GM12878 (cell line): ENCODE measurements around the gene CLEC16A. TPM values are rescaled to one million over a fixed set of nuclear protein-coding genes. Genes with fewer than 3 reads are reported as not detected.

ENCODE experiments used
- ATAC-seq: fragments of 200-7000 bp; cut with Tn5 transposase; 3 replicates; pipeline ENCODE4 v1.9.1; 2020; ENCODE audit warnings: mild to moderate bottlenecking, moderate library complexity
- BruUV-seq: library from RNA; stranded (reverse); fragments of 400-500 nt; replicated peaks from 2 replicates; lab custom pipeline; 2021; lab: Mats Ljungman, UMichigan
- CTCF ChIA-PET: fragments of 300-600 bp; sonication (Branson Sonifier 250); formaldehyde crosslinking; extraction: SDS; loops from one replicate; lab custom pipeline; 2021; ENCODE audit warnings: inconsistent platforms; lab: Yijun Ruan, JAX
- POLR2A ChIA-PET: fragments of 350-600 bp; formaldehyde crosslinking; extraction: SDS; loops from one replicate; lab custom pipeline; 2021; ENCODE audit warnings: inconsistent platforms; lab: Charles Lee
- RAD21 ChIA-PET: fragments of 300-600 bp; sonication (Branson Sonifier 250); formaldehyde crosslinking; loops from one replicate; lab custom pipeline; 2023; ENCODE audit warnings: antibody characterized with exemption; ENCODE audit not compliant: unreplicated experiment; lab: Charles Lee
- SMC1A ChIA-PET: fragments of 300-600 bp; sonication (Branson Sonifier 250); formaldehyde crosslinking; loops from one replicate; lab custom pipeline; 2023; ENCODE audit not compliant: unreplicated experiment, uncharacterized antibody; lab: Charles Lee
- DNase-seq: peaks from one replicate; pipeline ENCODE4 v3.0.0-alpha.2; 2011; ENCODE audit warnings: low read depth, low spot score
- FAIRE-seq: peaks from 3 replicates; lab custom pipeline; 2011; peaks lifted over from hg19 to GRCh38; lab: Jason Lieb, UNC
- H2AFZ ChIP-seq: 2 replicates; pipeline ENCODE4 v1.6.0; 2011; ENCODE audit warnings: low read depth, low read length, control low read depth; ENCODE audit not compliant: control insufficient read depth
- H3K27ac ChIP-seq: 2 replicates; pipeline ENCODE4 v1.5.1; 2011; ENCODE audit warnings: control low read depth; ENCODE audit not compliant: control insufficient read depth, insufficient read depth
- H3K27me3 ChIP-seq, 2 experiments: replicated peaks in 1 of 2; 2 replicates each; pipeline versions ENCODE4 v1.6.0 to v1.6.1; 2011; ENCODE audit warnings: low read length in 1 of 2; ENCODE audit not compliant: control insufficient read depth in 2 of 2, insufficient read depth in 2 of 2
- H3K36me3 ChIP-seq, 2 experiments: 2 replicates each; pipeline ENCODE4 v1.5.1; 2011; ENCODE audit warnings: low read length in 1 of 2; ENCODE audit not compliant: control insufficient read depth in 2 of 2, insufficient read depth in 2 of 2
- H3K4me1 ChIP-seq: 2 replicates; pipeline ENCODE4 v1.6.1; 2011; ENCODE audit warnings: mild to moderate bottlenecking, low read length, moderate library complexity, mixed read lengths; ENCODE audit not compliant: control insufficient read depth, insufficient read depth
- H3K4me2 ChIP-seq: 2 replicates; pipeline ENCODE4 v1.6.0; 2011; ENCODE audit warnings: control low read depth; ENCODE audit not compliant: control insufficient read depth, insufficient read depth
- H3K4me3 ChIP-seq: fragments of 200-600 bp; sonication (generic); 2 replicates; pipeline ENCODE4 v1.5.1; 2016
- H3K79me2 ChIP-seq: 2 replicates; pipeline ENCODE4 v1.6.0; 2011; ENCODE audit warnings: low read length; ENCODE audit not compliant: control insufficient read depth, insufficient read depth
- H3K9ac ChIP-seq: 2 replicates; pipeline ENCODE4 v1.8.0; 2011; ENCODE audit warnings: low read length, control low read depth, mixed read lengths; ENCODE audit not compliant: control insufficient read depth, insufficient read depth
- H3K9me3 ChIP-seq: replicated peaks from 3 replicates; pipeline ENCODE4 v1.5.1; 2011; ENCODE audit warnings: mild to moderate bottlenecking, low read length; ENCODE audit not compliant: control insufficient read depth, insufficient read depth
- H4K20me1 ChIP-seq: 2 replicates; pipeline ENCODE4 v1.6.0; 2011; ENCODE audit not compliant: control insufficient read depth, insufficient read depth
- E4F1 ChIP-seq: fragments of 450-650 bp; IDR thresholded peaks from 2 replicates; pipeline ENCODE4 v1.6.1; 2018; ENCODE audit warnings: borderline replicate concordance, mild to moderate bottlenecking; ENCODE audit not compliant: partially characterized antibody
- IRF3 ChIP-seq: fragments of 450-650 bp; IDR thresholded peaks from 2 replicates; pipeline ENCODE4 v1.6.1; 2014; ENCODE audit warnings: mild to moderate bottlenecking
- RAD21 ChIP-seq: IDR thresholded peaks from 2 replicates; pipeline ENCODE4 v1.6.1; 2011; ENCODE audit warnings: mild to moderate bottlenecking, low read depth, low read length, moderate library complexity; ENCODE audit not compliant: insufficient read depth
- TCF7 ChIP-seq: IDR thresholded peaks from 2 replicates; pipeline ENCODE4 v1.6.1; 2014; ENCODE audit warnings: antibody characterized with exemption, borderline replicate concordance
- ZNF24 ChIP-seq: fragments of 450-650 bp; IDR thresholded peaks from 2 replicates; pipeline ENCODE4 v1.6.1; 2017; ENCODE audit warnings: antibody characterized with exemption, mild to moderate bottlenecking
- ZZZ3 ChIP-seq: IDR thresholded peaks from 2 replicates; pipeline ENCODE4 v1.6.1; 2011; ENCODE audit warnings: low read depth; ENCODE audit not compliant: control insufficient read depth, insufficient read length
- WGBS: methylation state at CpG from one replicate; pipeline ENCODE4 v1.1.6; 2016; ENCODE audit warnings: low lambda C conversion rate; ENCODE audit not compliant: insufficient replicate concordance, insufficient coverage; ENCODE audit errors: missing lambda C conversion rate; 5-methylcytosine and 5-hydroxymethylcytosine counted together
- in situ Hi-C: fragments of 300-500 bp; cut with MboI; formaldehyde crosslinking; loops from 9 replicates; pipeline ENCODE4 v1.14.3; 2018; ENCODE audit warnings: mixed read lengths
- intact Hi-C: fragments of 100-400 bp; cut with micrococcal nuclease; formaldehyde crosslinking; loops from one replicate; pipeline ENCODE4 v1.14.2; 2022; ENCODE audit not compliant: unreplicated experiment
- polyA plus RNA-seq, 11 experiments: library from polyadenylated mRNA; depleted of rRNA in 4 of 11; unstranded in 6 of 11; stranded (reverse) in 5 of 11; fragments of >200 nt; fragmentation: Nextera tagmentation in 4 of 11; fragmentation: Illumina TruSeq in 1 of 11; extraction: Ambion mirVana in 4 of 11; extraction: Trizol in 1 of 11; gene quantifications; 1 replicate in 1 of 11; 2 replicates in 10 of 11; pipeline versions ENCODE4 v1.2.1 to v1.2.3, GENCODE V29; 2011 to 2016; ENCODE audit warnings: inconsistent platforms in 2 of 11, missing spikeins in 2 of 11, low read depth in 1 of 11
- total RNA-seq, 4 experiments: library from RNA; depleted of rRNA in 3 of 4; stranded (reverse); fragments of >200 nt in 3 of 4; fragmentation: Illumina TruSeq in 1 of 4; extraction: Trizol in 1 of 4; gene quantifications; 2 replicates each; pipeline versions ENCODE4 v1.2.1 to v1.2.3, GENCODE V29; 2013 to 2021

CLEC16A gene
- total and polyA plus RNA-seq, 10 of the 15 experiments (the other 5 are each of a cell fraction or from before 2014, with no cell fraction given), result 1.5 to 28.8 (median 19.2) TPM

- Histone ChIP-seq H3K27ac (no peak overlapping the region), H4K20me1 (no peaks in the 10 kb centered on the region), H3K4me2 (no peak overlapping the region), H3K4me3 (no peak overlapping the region), H3K4me1 (no peaks in the 10 kb centered on the region), H3K79me2 (no peaks in the 10 kb centered on the region), H3K36me3 (peaks cover 2% of the 10 kb centered on the region in 2 experiments; a peak in 2 of 4 replicates), H3K9ac (no peak overlapping the region), H3K27me3 (no peaks in the 10 kb centered on the region), H3K9me3 (no peaks in the 10 kb centered on the region), H2AFZ (no peak overlapping the region)
- BruUV-seq, result no TSS peak
- ATAC-seq (no peak), FAIRE-seq (no peak), DNase-seq (no peak)
- SMC1A ChIA-PET, result interaction anchor here (0.8 kb wide), 1 partner anchor 11 kb away, joined by 3 read pairs; no protein-coding TSS in a partner anchor
- CTCF ChIA-PET, result interaction anchor here (0.6 to 1.0 kb wide), 2 partner anchors 9 to 320 kb away, joined by 3 read pairs; no protein-coding TSS in a partner anchor
- POLR2A ChIA-PET, result interaction anchor here (0.6 kb wide), 1 partner anchor 52 kb away, joined by 3 read pairs; no protein-coding TSS in a partner anchor
- in situ Hi-C loops (no loop called here), intact Hi-C loops (no loop called here)
- RAD21 ChIA-PET, result no interaction called here
- TF ChIP-seq ZNF24, result no peak
- TF ChIP-seq E4F1, result no peak
- no peak for TF ChIP-seq TCF7
- TF ChIP-seq RAD21, result no peak
- TF ChIP-seq ZZZ3, result no peak
- TF ChIP-seq IRF3, result no peak
- WGBS, result 95% methylated on average over 4 of the region's 4 CpGs
Measured at GRCh38 chr16:11140466-11140865, 196.1 kb downstream of the CLEC16A start.
